Natural killer cell (primary cell): ENCODE results near the gene OCRL. TPM values are rescaled to one million over a fixed set of nuclear protein-coding genes. Genes with fewer than 3 reads are reported as not detected.

ENCODE experiments used
- ATAC-seq, 3 donors: fragments of 150-1000 bp in 2 of 3; fragments of 200-7000 bp in 1 of 3; cut with Tn5 transposase; 1 replicate in 1 of 3; 2 replicates in 2 of 3; pipeline ENCODE4 v1.10.0; 2021; ENCODE audit warnings: mild to moderate bottlenecking in 2 of 3, moderate library complexity in 2 of 3
- DNase-seq, 2 donors: peaks; one replicate each; pipeline versions ENCODE4 v3.0.0 to v3.0.0-alpha.2; 2013 to 2021; ENCODE audit warnings: mixed read lengths in 1 of 2
- H3K27ac ChIP-seq: one replicate; pipeline ENCODE4 v1.5.1; 2013; ENCODE audit warnings: mild to moderate bottlenecking, low read length
- H3K27me3 ChIP-seq: one replicate; pipeline ENCODE4 v1.6.1; 2013; ENCODE audit warnings: low read length; ENCODE audit not compliant: control insufficient read depth, insufficient read depth
- H3K36me3 ChIP-seq: one replicate; pipeline ENCODE4 v1.6.1; 2013; ENCODE audit warnings: low read length; ENCODE audit not compliant: control insufficient read depth, insufficient read depth
- H3K4me1 ChIP-seq: one replicate; pipeline ENCODE4 v1.6.1; 2013; ENCODE audit warnings: low read length; ENCODE audit not compliant: control insufficient read depth, insufficient read depth
- H3K4me3 ChIP-seq: one replicate; pipeline ENCODE4 v1.5.1; 2013; ENCODE audit warnings: low read length
- H3K9me3 ChIP-seq: one replicate; pipeline ENCODE4 v1.6.1; 2013; ENCODE audit warnings: low read length; ENCODE audit not compliant: control insufficient read depth, insufficient read depth
- H3K27ac Mint-ChIP-seq, 2 donors: one replicate each; pipeline ENCODE4 v1.8.0; 2022; ENCODE audit warnings: mild to moderate bottlenecking in 2 of 2, mixed read lengths in 2 of 2, moderate library complexity in 1 of 2
- H3K27me3 Mint-ChIP-seq, 2 donors: one replicate each; pipeline ENCODE4 v1.8.0; 2022; ENCODE audit warnings: low read depth in 2 of 2, mixed read lengths in 2 of 2
- H3K36me3 Mint-ChIP-seq: one replicate; pipeline ENCODE4 v1.8.0; 2022; ENCODE audit warnings: mixed read lengths
- H3K4me1 Mint-ChIP-seq, 2 donors: one replicate each; pipeline ENCODE4 v1.8.0; 2022; ENCODE audit warnings: mixed read lengths in 2 of 2
- H3K4me3 Mint-ChIP-seq: one replicate; pipeline ENCODE4 v1.8.0; 2022; ENCODE audit warnings: mild to moderate bottlenecking, moderate library complexity, mixed read lengths
- H3K9me3 Mint-ChIP-seq, 2 donors: one replicate each; pipeline ENCODE4 v1.8.0; 2022; ENCODE audit warnings: mixed read lengths in 2 of 2
- CTCF ChIP-seq: fragments of 200-600 bp; IDR thresholded peaks from one replicate; pipeline ENCODE4 v1.8.0; 2022; ENCODE audit warnings: antibody characterized with exemption
- WGBS: methylation state at CpG from one replicate; pipeline ENCODE4 v1.1.7; 2013; ENCODE audit warnings: missing lambda C conversion rate; ENCODE audit not compliant: insufficient coverage; 5-methylcytosine and 5-hydroxymethylcytosine counted together
- intact Hi-C: fragments of 100-400 bp; cut with micrococcal nuclease; formaldehyde crosslinking; loops from one replicate; pipeline ENCODE4 v1.14.2; 2022
- total RNA-seq, 4 donors: library from RNA; stranded (reverse); fragments of 120-200 nt in 1 of 4; gene quantifications; one replicate each; pipeline versions ENCODE4 v1.2.3 to v1.2.4, GENCODE V29; 2013 to 2022

OCRL gene
- total RNA-seq, 3 donors from 2014 or later (not counting 1 experiment from before 2014, with no cell fraction given), result 1.0 to 2.2 (median 1.8) TPM

GRCh38 chrX:129511689-129512088 is 28.4 kb upstream of the OCRL start:
- intact Hi-C loops, result no loop called here
- H3K36me3 ChIP-seq, result no peaks in the 10 kb centered on the region

GRCh38 chrX:129512409-129512808 is 27.6 kb upstream of the OCRL start:
- H3K36me3 ChIP-seq, result no peaks in the 10 kb centered on the region
- no CpG with 5 or more reads among the region's 2 CpGs for WGBS
- no peaks in the 10 kb centered on the region for H3K27me3 ChIP-seq
- no peaks in the 10 kb centered on the region for H3K4me1 ChIP-seq
- TF ChIP-seq CTCF, result no peak
- no peak overlapping the region for H3K4me3 ChIP-seq
- DNase-seq (no peak), ATAC-seq (no peak)
- no peak overlapping the region for H3K4me3 Mint-ChIP-seq
- no peaks in the 10 kb centered on the region for H3K36me3 Mint-ChIP-seq
- intact Hi-C loops, result no loop called here
- H3K9me3 ChIP-seq, result no peaks in the 10 kb centered on the region
- no peaks in the 10 kb centered on the region for H3K9me3 Mint-ChIP-seq
- no peak overlapping the region for H3K27ac Mint-ChIP-seq
- H3K4me1 Mint-ChIP-seq, result no peaks in the 10 kb centered on the region
- no peak overlapping the region for H3K27ac ChIP-seq
- peaks cover 8 to 26% of the 10 kb centered on the region in 2 donors for H3K27me3 Mint-ChIP-seq

More at GRCh38 chrX:129511689-129512088, 28.4 kb upstream of the OCRL start:
- TF ChIP-seq CTCF, result no peak
- Histone ChIP-seq H3K27ac (no peak overlapping the region), H3K9me3 (no peaks in the 10 kb centered on the region), H3K4me1 (no peaks in the 10 kb centered on the region), H3K27me3 (no peaks in the 10 kb centered on the region), H3K4me3 (no peak overlapping the region)
- DNase-seq (no peak), ATAC-seq (no peak)
- Mint-ChIP-seq H3K27ac (no peak overlapping the region), H3K27me3 (peaks cover 8 to 26% of the 10 kb centered on the region in 2 donors), H3K9me3 (no peaks in the 10 kb centered on the region), H3K4me3 (no peak overlapping the region), H3K4me1 (no peaks in the 10 kb centered on the region), H3K36me3 (no peaks in the 10 kb centered on the region)
- 94% methylated on average over 3 of the region's 5 CpGs for WGBS

GRCh38 chrX:129516402-129516801 is 23.7 kb upstream of the OCRL start:
- Histone ChIP-seq H3K9me3 (no peaks in the 10 kb centered on the region), H3K36me3 (no peaks in the 10 kb centered on the region), H3K4me3 (no peak overlapping the region), H3K27ac (no peak overlapping the region), H3K27me3 (no peaks in the 10 kb centered on the region), H3K4me1 (no peaks in the 10 kb centered on the region)
- DNase-seq, result no peak
- 100% methylated on average over 2 of the region's 3 CpGs for WGBS
- no peak for ATAC-seq
- H3K27me3 Mint-ChIP-seq, result peaks cover 19 to 46% of the 10 kb centered on the region in 2 donors
- intact Hi-C loops, result no loop called here
- H3K36me3 Mint-ChIP-seq, result no peaks in the 10 kb centered on the region
- no peaks in the 10 kb centered on the region for H3K9me3 Mint-ChIP-seq
- H3K4me1 Mint-ChIP-seq, result no peaks in the 10 kb centered on the region
- TF ChIP-seq CTCF, result no peak
- no peak overlapping the region for H3K4me3 Mint-ChIP-seq
- no peak overlapping the region for H3K27ac Mint-ChIP-seq

GRCh38 chrX:129520151-129520550 is 19.9 kb upstream of the OCRL start:
- Histone ChIP-seq H3K4me3 (no peak overlapping the region), H3K4me1 (peaks cover 9% of the 10 kb centered on the region), H3K36me3 (no peaks in the 10 kb centered on the region), H3K27me3 (peaks cover 6% of the 10 kb centered on the region), H3K9me3 (no peaks in the 10 kb centered on the region), H3K27ac (no peak overlapping the region)
- no peak for ATAC-seq
- Mint-ChIP-seq H3K4me3 (no peak overlapping the region), H3K27me3 (peaks cover 30 to 45% of the 10 kb centered on the region in 2 donors), H3K27ac (no peak overlapping the region), H3K4me1 (peaks cover 0 to 23% of the 10 kb centered on the region in 2 donors), H3K36me3 (no peaks in the 10 kb centered on the region), H3K9me3 (no peaks in the 10 kb centered on the region)
- DNase-seq, result no peak
- TF ChIP-seq CTCF, result no peak
- intact Hi-C loops, result no loop called here
- WGBS, result 100% methylated on average over 1 of the region's 3 CpGs
